HCT116 (cell line): ENCODE measurements around the gene ATP1A4. TPM values are rescaled to one million over a fixed set of nuclear protein-coding genes. Genes with fewer than 3 reads are reported as not detected.

Experiments
- ATAC-seq: fragments of 200-7000 bp; cut with Tn5 transposase; 2 replicates; pipeline ENCODE4 v1.9.1; 2020; ENCODE audit warnings: mild to moderate bottlenecking, moderate library complexity
- BruUV-seq: library from RNA; stranded (reverse); fragments of 400-500 nt; replicated peaks from 2 replicates; lab custom pipeline; 2021; lab: Mats Ljungman, UMichigan
- CTCF ChIA-PET: fragments of 300-600 bp; sonication (Branson Sonifier 250); formaldehyde crosslinking; loops from one replicate; lab custom pipeline; 2021; ENCODE audit warnings: antibody characterized with exemption; lab: Charles Lee
- POLR2A ChIA-PET: fragments of 300-600, 350-600 bp; sonication (Branson Sonifier 250); formaldehyde crosslinking; loops from one replicate; lab custom pipeline; 2021; ENCODE audit warnings: antibody characterized with exemption; lab: Charles Lee
- RAD21 ChIA-PET, 2 experiments: fragments of 300-600 bp; sonication (Branson Sonifier 250); formaldehyde crosslinking; loops; one replicate each; lab custom pipeline; 2023; ENCODE audit warnings: low total read pairs in 2 of 2; ENCODE audit not compliant: uncharacterized antibody in 2 of 2, unreplicated experiment in 2 of 2, low non-redundant PET in 1 of 2; lab: Charles Lee
- DNase-seq: peaks from one replicate; pipeline ENCODE4 v3.0.0-alpha.2; 2010; ENCODE audit warnings: low read depth, low spot score
- H2AFZ ChIP-seq: fragments of 200-600 bp; shearing (Covaris generic), sonication (generic); 2 replicates; pipeline ENCODE4 v1.6.1; 2017; ENCODE audit warnings: low read depth, mixed run types, mixed read lengths, antibody characterized with exemption, low read length; ENCODE audit not compliant: poor library complexity, severe bottlenecking
- H3K27ac ChIP-seq: 2 replicates; pipeline ENCODE4 v1.5.1; 2012; ENCODE audit warnings: low read depth, low read length
- H3K27me3 ChIP-seq: fragments of 200-600 bp; sonication (generic); 2 replicates; pipeline ENCODE4 v1.6.1; 2016; ENCODE audit warnings: mixed run types, low read length, mixed read lengths; ENCODE audit not compliant: insufficient read depth
- H3K36me3 ChIP-seq, 2 experiments: fragments of 200-500 bp in 1 of 2; fragments of 200-600 bp in 1 of 2; sonication (Bioruptor generic) in 1 of 2; sonication (generic) in 1 of 2; 2 replicates each; pipeline versions ENCODE4 v1.5.1 to v1.6.1; 2014 to 2016; ENCODE audit warnings: low read length in 2 of 2, inconsistent platforms in 1 of 2, mixed read lengths in 1 of 2, mixed run types in 1 of 2; ENCODE audit not compliant: insufficient read depth in 2 of 2, control insufficient read depth in 1 of 2
- H3K4me1 ChIP-seq, 2 experiments: fragments of 200-600 bp in 1 of 2; sonication (generic) in 1 of 2; 2 replicates each; pipeline versions ENCODE4 v1.5.1 to v1.6.1; 2012 to 2017; ENCODE audit warnings: low read length in 2 of 2, inconsistent platforms in 1 of 2, mild to moderate bottlenecking in 1 of 2, mixed read lengths in 1 of 2, mixed run types in 1 of 2, moderate library complexity in 1 of 2; ENCODE audit not compliant: insufficient read depth in 2 of 2, control insufficient read depth in 1 of 2
- H3K4me2 ChIP-seq: fragments of 200-600 bp; sonication (generic); 2 replicates; pipeline ENCODE4 v1.6.1; 2017; ENCODE audit warnings: mixed run types, low read length, mixed read lengths
- H3K4me3 ChIP-seq, 2 experiments: fragments of 200-600 bp in 1 of 2; sonication (generic) in 1 of 2; replicated peaks in 1 of 2; 2 replicates each; pipeline ENCODE4 v1.5.1; 2011 to 2016; ENCODE audit warnings: low read length in 2 of 2, control low read depth in 1 of 2, low read depth in 1 of 2, mild to moderate bottlenecking in 1 of 2, mixed read lengths in 1 of 2, mixed run types in 1 of 2
- H3K79me2 ChIP-seq: fragments of 200-600 bp; sonication (generic); 2 replicates; pipeline ENCODE4 v1.6.1; 2017; ENCODE audit warnings: mild to moderate bottlenecking, mixed run types, low read length, moderate library complexity, mixed read lengths; ENCODE audit not compliant: insufficient read depth
- H3K9ac ChIP-seq: fragments of 200-600 bp; sonication (generic); 2 replicates; pipeline ENCODE4 v1.6.1; 2016; ENCODE audit warnings: low read length, mixed read lengths
- H3K9me2 ChIP-seq: fragments of 200-600 bp; sonication (generic), shearing (Covaris generic); 2 replicates; pipeline ENCODE4 v1.6.1; 2017; ENCODE audit warnings: mixed run types, mild to moderate bottlenecking, moderate library complexity; ENCODE audit not compliant: insufficient read depth
- H3K9me3 ChIP-seq, 2 experiments: fragments of 200-500 bp in 1 of 2; fragments of 200-600 bp in 1 of 2; sonication (Bioruptor generic) in 1 of 2; sonication (generic) in 1 of 2; 2 replicates each; pipeline ENCODE4 v1.6.1; 2014 to 2017; ENCODE audit warnings: low read length in 2 of 2, mixed read lengths in 2 of 2, inconsistent platforms in 1 of 2, low read depth in 1 of 2, mild to moderate bottlenecking in 1 of 2, mixed run types in 1 of 2, moderate library complexity in 1 of 2; ENCODE audit not compliant: control insufficient read depth in 1 of 2, insufficient read depth in 1 of 2
- H4K20me1 ChIP-seq: fragments of 200-600 bp; sonication (generic), shearing (Covaris generic); 2 replicates; pipeline ENCODE4 v1.6.1; 2017; ENCODE audit warnings: mixed run types, mild to moderate bottlenecking, moderate library complexity; ENCODE audit not compliant: insufficient read depth
- CBX3 ChIP-seq: IDR thresholded peaks from 2 replicates; pipeline ENCODE4 v1.6.1; 2012; ENCODE audit warnings: low read depth
- CEBPB ChIP-seq: IDR thresholded peaks from 2 replicates; pipeline ENCODE4 v1.6.1; 2012; ENCODE audit warnings: low read depth
- EGR1 ChIP-seq: IDR thresholded peaks from 2 replicates; pipeline ENCODE4 v1.6.1; 2012; ENCODE audit warnings: low read depth
- ELF1 ChIP-seq: IDR thresholded peaks from 2 replicates; pipeline ENCODE4 v1.6.1; 2012; ENCODE audit warnings: low read depth, borderline replicate concordance
- EZH2phosphoT487 ChIP-seq: fragments of 200-600 bp; IDR thresholded peaks from 2 replicates; pipeline ENCODE4 v1.6.1; 2018; ENCODE audit warnings: antibody characterized with exemption, borderline replicate concordance
- MAX ChIP-seq: IDR thresholded peaks from 2 replicates; pipeline ENCODE4 v1.6.1; 2012
- POLR2A ChIP-seq: IDR thresholded peaks from 2 replicates; pipeline ENCODE4 v1.7.0; 2011; ENCODE audit warnings: borderline replicate concordance; ENCODE audit not compliant: insufficient read depth, insufficient read length; ENCODE audit errors: extremely low read depth
- POLR2AphosphoS5 ChIP-seq: IDR thresholded peaks from 2 replicates; pipeline ENCODE4 v1.6.1; 2011; ENCODE audit warnings: mild to moderate bottlenecking, low read depth, low read length, moderate library complexity
- RAD21 ChIP-seq: IDR thresholded peaks from 2 replicates; pipeline ENCODE4 v1.6.1; 2012; ENCODE audit warnings: low read depth, mild to moderate bottlenecking
- SIN3A ChIP-seq: IDR thresholded peaks from 2 replicates; pipeline ENCODE4 v1.6.1; 2012; ENCODE audit warnings: low read depth
- SRF ChIP-seq: IDR thresholded peaks from 2 replicates; pipeline ENCODE4 v1.6.1; 2012; ENCODE audit warnings: low read depth
- ZBTB33 ChIP-seq: IDR thresholded peaks from 2 replicates; pipeline ENCODE4 v1.6.1; 2011; ENCODE audit warnings: mild to moderate bottlenecking, low read length, moderate library complexity; ENCODE audit not compliant: insufficient replicate concordance; ENCODE audit errors: extremely low read depth
- ZNF274 ChIP-seq: fragments of 200-500 bp; sonication (Bioruptor generic); IDR thresholded peaks from 2 replicates; pipeline ENCODE4 v1.6.1; 2014; ENCODE audit warnings: mild to moderate bottlenecking, low read depth, low read length, inconsistent platforms
- intact Hi-C: fragments of 100-400 bp; cut with micrococcal nuclease; formaldehyde crosslinking; loops from 2 replicates; pipeline ENCODE4 v1.10.0; 2022
- total RNA-seq: library from RNA; stranded (reverse); gene quantifications from one replicate; pipeline ENCODE4 v1.2.1, GENCODE V29; 2021; ENCODE audit not compliant: unreplicated experiment
- TF ChIP-seq, protein P1 (sequence below), 3 experiments: fragments of 200-600 bp in 1 of 3; sonication (generic) in 1 of 3; IDR thresholded peaks in 2 of 3; conservative IDR thresholded peaks in 1 of 3; 2 replicates each; pipeline ENCODE4 v1.5.1; 2012 to 2017; ENCODE audit warnings: low read depth in 2 of 3, low read length in 2 of 3, antibody characterized with exemption in 1 of 3, borderline replicate concordance in 1 of 3, control low read depth in 1 of 3, mild to moderate bottlenecking in 1 of 3, mixed read lengths in 1 of 3, mixed run types in 1 of 3, moderate library complexity in 1 of 3; ENCODE audit not compliant: insufficient read depth in 1 of 3

ATP1A4 gene
- total RNA-seq, 1 experiment from 2014 or later: not detected

GRCh38 chr1:160120797-160121196, 30.6 kb upstream of the ATP1A4 start:
- no peak for DNase-seq
- Histone ChIP-seq H3K36me3 (no peaks in the 10 kb centered on the region), H3K9me2 (0 out of 2 replicates have a peak, but pooled peaks cover 2% of the 10 kb centered on the region), H2AFZ (no peak overlapping the region), H4K20me1 (no peaks in the 10 kb centered on the region), H3K4me2 (no peak overlapping the region), H3K4me3 (no peak overlapping the region), H3K9me3 (no peaks in the 10 kb centered on the region), H3K79me2 (no peaks in the 10 kb centered on the region), H3K27ac (no peak overlapping the region), H3K9ac (no peak overlapping the region), H3K27me3 (no peaks in the 10 kb centered on the region), H3K4me1 (peaks cover 13 to 24% of the 10 kb centered on the region in 2 experiments)
- ChIA-PET CTCF (interaction anchor here (1.0 kb wide), 1 partner anchor 12 kb away, joined by 3 read pairs; no protein-coding TSS in a partner anchor), RAD21 (no interaction called here), POLR2A (no interaction called here)
- TF ChIP-seq EZH2phosphoT487: no peak
- no peak for TF ChIP-seq CBX3
- no peak for TF ChIP-seq SIN3A
- TF ChIP-seq CEBPB: no peak
- no peak for TF ChIP-seq POLR2A
- no peak for TF ChIP-seq ELF1
- no peak for TF ChIP-seq MAX
- no peak for TF ChIP-seq RAD21
- no peak for TF ChIP-seq POLR2AphosphoS5
- no peak for TF ChIP-seq SRF
- no TSS peak for BruUV-seq
- no peak for ATAC-seq
- intact Hi-C loops: no loop called here

DNA sequence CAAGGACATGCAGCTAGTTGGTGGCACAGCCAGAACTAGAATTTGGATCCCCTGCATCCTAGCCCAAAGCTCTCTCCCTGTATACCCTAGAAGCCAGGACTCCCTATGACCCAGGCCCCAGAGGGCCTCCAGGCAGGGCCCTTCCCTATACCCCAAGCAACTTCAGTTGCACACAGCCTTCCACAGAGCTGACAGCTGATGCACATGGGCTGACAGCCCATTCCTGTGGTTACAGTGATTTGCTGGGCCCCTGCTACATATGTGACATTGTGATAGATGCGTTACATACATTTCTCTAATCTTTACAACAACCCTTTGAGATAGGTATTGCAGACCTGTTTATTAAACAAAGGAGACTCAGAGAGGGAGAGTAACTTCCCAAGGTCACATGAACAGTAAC, 30.0 kb upstream of the ATP1A4 start:
- DNase-seq: no peak
- ChIA-PET CTCF (interaction anchor here (1.0 kb wide), 1 partner anchor 12 kb away, joined by 3 read pairs; no protein-coding TSS in a partner anchor), POLR2A (no interaction called here), RAD21 (no interaction called here)
- no peaks in the 10 kb centered on the region for H4K20me1 ChIP-seq
- 0 out of 2 replicates have a peak, but pooled peaks cover 2% of the 10 kb centered on the region for H3K9me2 ChIP-seq
- intact Hi-C loops: no loop called here
- TF ChIP-seq RAD21: no peak
- no peak for TF ChIP-seq ZNF274
- no peak for TF ChIP-seq ZBTB33
- TF ChIP-seq, protein P1, sequence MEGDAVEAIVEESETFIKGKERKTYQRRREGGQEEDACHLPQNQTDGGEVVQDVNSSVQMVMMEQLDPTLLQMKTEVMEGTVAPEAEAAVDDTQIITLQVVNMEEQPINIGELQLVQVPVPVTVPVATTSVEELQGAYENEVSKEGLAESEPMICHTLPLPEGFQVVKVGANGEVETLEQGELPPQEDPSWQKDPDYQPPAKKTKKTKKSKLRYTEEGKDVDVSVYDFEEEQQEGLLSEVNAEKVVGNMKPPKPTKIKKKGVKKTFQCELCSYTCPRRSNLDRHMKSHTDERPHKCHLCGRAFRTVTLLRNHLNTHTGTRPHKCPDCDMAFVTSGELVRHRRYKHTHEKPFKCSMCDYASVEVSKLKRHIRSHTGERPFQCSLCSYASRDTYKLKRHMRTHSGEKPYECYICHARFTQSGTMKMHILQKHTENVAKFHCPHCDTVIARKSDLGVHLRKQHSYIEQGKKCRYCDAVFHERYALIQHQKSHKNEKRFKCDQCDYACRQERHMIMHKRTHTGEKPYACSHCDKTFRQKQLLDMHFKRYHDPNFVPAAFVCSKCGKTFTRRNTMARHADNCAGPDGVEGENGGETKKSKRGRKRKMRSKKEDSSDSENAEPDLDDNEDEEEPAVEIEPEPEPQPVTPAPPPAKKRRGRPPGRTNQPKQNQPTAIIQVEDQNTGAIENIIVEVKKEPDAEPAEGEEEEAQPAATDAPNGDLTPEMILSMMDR (IDR thresholded peaks at IDR 0.05 in 2 of 3, conservative IDR thresholded peaks at IDR 0.05 in 1 of 3; ENCODE audit: borderline replicate concordance in 1 of 3, insufficient read depth in 1 of 3, low read depth in 2 of 3, low read length in 2 of 3): no peak
- no peak for TF ChIP-seq EGR1
- no peak overlapping the region for H3K9ac ChIP-seq
- no peaks in the 10 kb centered on the region for H3K36me3 ChIP-seq
- no peaks in the 10 kb centered on the region for H3K9me3 ChIP-seq
- ATAC-seq: no peak
- H2AFZ ChIP-seq: no peak overlapping the region
- no peak overlapping the region for H3K27ac ChIP-seq
- H3K4me2 ChIP-seq: no peak overlapping the region
- BruUV-seq: no TSS peak
- H3K27me3 ChIP-seq: no peaks in the 10 kb centered on the region
- H3K4me1 ChIP-seq: peaks cover 15 to 29% of the 10 kb centered on the region in 2 experiments
- no peaks in the 10 kb centered on the region for H3K79me2 ChIP-seq
- no peak overlapping the region for H3K4me3 ChIP-seq
